K562 (cell line): ENCODE measurements around the gene RABGAP1L. TPM values are rescaled to one million over a fixed set of nuclear protein-coding genes. Genes with fewer than 3 reads are reported as not detected.

Experiments
- ATAC-seq: fragments of 200-7000 bp; cut with Tn5 transposase; 3 replicates; pipeline ENCODE4 v1.9.1; 2020; ENCODE audit warnings: moderate library complexity
- BruUV-seq: library from RNA; stranded (reverse); fragments of 400-500 nt; replicated peaks from 2 replicates; lab custom pipeline; 2021; lab: Mats Ljungman, UMichigan
- CTCF ChIA-PET: fragments of 300-600 bp; formaldehyde crosslinking; extraction: SDS; loops from one replicate; lab custom pipeline; 2021; ENCODE audit warnings: low intra/inter-chr PET ratio; lab: Yijun Ruan, JAX
- POLR2A ChIA-PET: fragments of 300-600, 350-650 bp; sonication (Branson Sonifier 250); formaldehyde crosslinking; extraction: SDS; loops from one replicate; lab custom pipeline; 2021; ENCODE audit warnings: antibody characterized with exemption, inconsistent platforms; lab: Yijun Ruan, JAX
- DNase-seq, 4 experiments: peaks; one replicate each; pipeline versions ENCODE4 v3.0.0 to v3.0.0-alpha.2; 2011 to 2018; ENCODE audit warnings: low spot score in 3 of 4, mixed read lengths in 3 of 4; ENCODE audit errors: extremely low read depth in 1 of 4
- FAIRE-seq: peaks from 2 replicates; lab custom pipeline; 2011; peaks lifted over from hg19 to GRCh38; lab: Jason Lieb, UNC
- H2AFZ ChIP-seq: 2 replicates; pipeline ENCODE4 v1.6.0; 2011; ENCODE audit warnings: low read depth, low read length, control low read depth, inconsistent platforms
- H3K27ac ChIP-seq: fragments of 200-600 bp; 3 replicates; pipeline ENCODE4 v1.8.0; 2011; ENCODE audit warnings: low read depth, mild to moderate bottlenecking, control low read depth, inconsistent platforms, low read length, moderate library complexity, mixed read lengths; ENCODE audit errors: extremely low read depth
- H3K27me3 ChIP-seq, 2 experiments: fragments of 300-600 bp in 1 of 2; 2 replicates in 1 of 2; 3 replicates in 1 of 2; pipeline versions ENCODE4 v1.6.0 to v1.8.0; 2011; ENCODE audit warnings: inconsistent platforms in 2 of 2, low read length in 2 of 2, mild to moderate bottlenecking in 1 of 2, mixed read lengths in 1 of 2, moderate library complexity in 1 of 2; ENCODE audit not compliant: control insufficient read depth in 2 of 2, insufficient read depth in 2 of 2
- H3K36me3 ChIP-seq: fragments of 300-600 bp; 3 replicates; pipeline ENCODE4 v1.8.0; 2011; ENCODE audit warnings: mild to moderate bottlenecking, low read length, inconsistent platforms; ENCODE audit not compliant: control insufficient read depth, insufficient read depth
- H3K4me1 ChIP-seq, 2 experiments: fragments of 200-600 bp in 1 of 2; replicated peaks in 1 of 2; 2 replicates in 1 of 2; 3 replicates in 1 of 2; pipeline versions ENCODE4 v1.5.1 to v1.8.0; 2011; ENCODE audit warnings: inconsistent platforms in 2 of 2, low read length in 2 of 2, mild to moderate bottlenecking in 1 of 2, mixed read lengths in 1 of 2, moderate library complexity in 1 of 2; ENCODE audit not compliant: control insufficient read depth in 2 of 2, insufficient read depth in 2 of 2
- H3K4me2 ChIP-seq: 2 replicates; pipeline ENCODE4 v1.6.1; 2011; ENCODE audit warnings: low read length, control low read depth, inconsistent platforms, mixed read lengths; ENCODE audit not compliant: insufficient read depth
- H3K4me3 ChIP-seq: fragments of 200-600 bp; sonication (generic), shearing (Covaris generic); 2 replicates; pipeline ENCODE4 v1.5.1; 2016; ENCODE audit warnings: control low read depth, inconsistent platforms
- H3K79me2 ChIP-seq: fragments of 200-600 bp; 3 replicates; pipeline ENCODE4 v1.8.0; 2011; ENCODE audit warnings: low read length, inconsistent platforms; ENCODE audit not compliant: control insufficient read depth, insufficient read depth
- H3K9ac ChIP-seq, 2 experiments: 2 replicates each; pipeline versions ENCODE4 v1.6.0 to v1.6.1; 2011; ENCODE audit warnings: low read depth in 2 of 2, low read length in 2 of 2, control low read depth in 1 of 2, inconsistent platforms in 1 of 2, mild to moderate bottlenecking in 1 of 2, mixed read lengths in 1 of 2; ENCODE audit not compliant: insufficient read depth in 1 of 2
- H3K9me1 ChIP-seq: one replicate; pipeline ENCODE4 v1.6.0; 2011; ENCODE audit warnings: inconsistent platforms, mild to moderate bottlenecking, low read length, moderate library complexity; ENCODE audit not compliant: control insufficient read depth, insufficient read depth
- H3K9me3 ChIP-seq: replicated peaks from 2 replicates; pipeline ENCODE4 v1.5.1; 2011; ENCODE audit warnings: low read depth, low read length, inconsistent platforms; ENCODE audit not compliant: control insufficient read depth, insufficient read depth
- H4K20me1 ChIP-seq: replicated peaks from 2 replicates; pipeline ENCODE4 v1.6.1; 2011; ENCODE audit warnings: low read length, inconsistent platforms, mixed read lengths; ENCODE audit not compliant: control insufficient read depth, insufficient read depth
- NFXL1 ChIP-seq: fragments of 450-650 bp; formaldehyde crosslinking; IDR thresholded peaks from 2 replicates; pipeline ENCODE4 v1.4.0; 2021; ENCODE audit warnings: mild to moderate bottlenecking
- ZBTB40 ChIP-seq, 2 experiments: fragments of 450-650 bp in 1 of 2; sonication (generic) in 1 of 2; formaldehyde crosslinking in 1 of 2; IDR thresholded peaks; 2 replicates each; pipeline versions ENCODE4 v1.7.1 to v1.9.0; 2016 to 2022; ENCODE audit warnings: inconsistent platforms in 1 of 2, mild to moderate bottlenecking in 1 of 2, missing genetic modification reagents in 1 of 2
- WGBS: fragments of 100-300 bp; shearing (Covaris generic); methylation state at CpG from one replicate; pipeline ENCODE4 v1.1.6; 2016; ENCODE audit warnings: low coverage, mixed read lengths; ENCODE audit not compliant: insufficient coverage; ENCODE audit errors: missing lambda C conversion rate; 5-methylcytosine and 5-hydroxymethylcytosine counted together
- in situ Hi-C: fragments of 300-500 bp; cut with MboI; formaldehyde crosslinking; loops from 4 replicates; pipeline ENCODE4 v1.15.0; 2018; ENCODE audit warnings: inconsistent platforms, mixed read lengths
- intact Hi-C: fragments of 100-400 bp; cut with micrococcal nuclease; formaldehyde crosslinking; loops from 2 replicates; pipeline ENCODE4 v1.14.2; 2022
- polyA plus RNA-seq, 8 experiments: library from polyadenylated mRNA; depleted of rRNA in 4 of 8; stranded (reverse) in 5 of 8; unstranded in 3 of 8; fragments of >200 nt; fragmentation: Nextera tagmentation in 2 of 8; fragmentation: Illumina TruSeq in 1 of 8; extraction: Ambion mirVana in 2 of 8; extraction: Trizol in 1 of 8; gene quantifications; 2 replicates each; pipeline versions ENCODE4 v1.2.1 to v1.2.3, GENCODE V29; 2011 to 2014; ENCODE audit warnings: inconsistent platforms in 1 of 8, missing spikeins in 1 of 8
- total RNA-seq, 7 experiments: library from RNA; depleted of rRNA in 6 of 7; stranded (reverse); fragments of >200 nt in 6 of 7; fragmentation: Illumina TruSeq in 2 of 7; extraction: Trizol in 2 of 7; gene quantifications; 2 replicates each; pipeline versions ENCODE4 v1.2.1 to v1.2.3, GENCODE V29; 2011 to 2021; ENCODE audit warnings: low replicate concordance in 1 of 7

RABGAP1L gene
- total and polyA plus RNA-seq, 9 of the 15 experiments (the other 6 are each of a cell fraction or from before 2014, with no cell fraction given) = 16.5 to 44.9 (median 26.7) TPM

GRCh38 chr1:174795806-174796205 is 636.5 kb downstream of the RABGAP1L start:
- H2AFZ ChIP-seq = no peak overlapping the region
- H3K27me3 ChIP-seq = no peaks in the 10 kb centered on the region
- WGBS = 61% methylated on average over 2 of the region's 2 CpGs
- DNase-seq = no peak
- peaks cover 2 to 9% of the 10 kb centered on the region in 2 experiments; a peak in 3 of 5 replicates for H3K4me1 ChIP-seq
- no peaks in the 10 kb centered on the region for H3K9me3 ChIP-seq
- no peak overlapping the region for H3K4me3 ChIP-seq
- TF ChIP-seq NFXL1 (CRISPR knock-in tag) (no peak), ZBTB40 (IDR thresholded peaks at IDR 0.05) (peak; percentile 66), ZBTB40 (CRISPR knock-in tag; IDR thresholded peaks at IDR 0.05) (no peak)
- no peaks in the 10 kb centered on the region for H3K36me3 ChIP-seq
- no peak overlapping the region for H3K9ac ChIP-seq
- BruUV-seq = no TSS peak
- no peaks in the 10 kb centered on the region for H3K79me2 ChIP-seq
- H3K4me2 ChIP-seq = no peak overlapping the region
- FAIRE-seq = no peak
- H4K20me1 ChIP-seq = no peaks in the 10 kb centered on the region
- in situ Hi-C loops (no loop called here), intact Hi-C loops (no loop called here)
- no peak overlapping the region for H3K27ac ChIP-seq
- ChIA-PET POLR2A (interaction anchor here (0.5 kb wide), 1 partner anchor 183 kb away, joined by 3 read pairs; no protein-coding TSS in a partner anchor), CTCF (no interaction called here)
- no peak for ATAC-seq
- no peaks in the 10 kb centered on the region for H3K9me1 ChIP-seq
